HEK293 (cell line): ENCODE data around the gene STIL.
A peak's percentile ranks its signal among the peaks of the same experiment; 100 is the strongest.

Experiments
- CTCF ChIA-PET: fragments of 350-600 bp; formaldehyde crosslinking; extraction: SDS; loops from one replicate; lab custom pipeline; 2021; ENCODE audit warnings: antibody characterized with exemption; lab: Yijun Ruan, JAX
- POLR2A ChIA-PET: fragments of 300-600 bp; formaldehyde crosslinking; extraction: SDS; loops from one replicate; lab custom pipeline; 2020; ENCODE audit warnings: antibody characterized with exemption, inconsistent platforms; lab: Yijun Ruan, JAX
- H3K27ac ChIP-seq: fragments of 200-500 bp; sonication (Bioruptor generic); 2 replicates; pipeline ENCODE4 v1.5.1; 2014; ENCODE audit warnings: low read depth, low read length, control low read depth, inconsistent platforms; ENCODE audit errors: extremely low read depth
- H3K36me3 ChIP-seq, 2 experiments: fragments of 200-500 bp in 1 of 2; sonication (Bioruptor generic) in 1 of 2; 1 replicate in 1 of 2; 2 replicates in 1 of 2; pipeline ENCODE4 v1.5.1; 2014 to 2017; ENCODE audit warnings: inconsistent platforms in 2 of 2, low read length in 2 of 2; ENCODE audit not compliant: control insufficient read depth in 2 of 2, insufficient read depth in 1 of 2
- H3K4me1 ChIP-seq: fragments of 200-500 bp; sonication (Bioruptor generic); 2 replicates; pipeline ENCODE4 v1.5.1; 2014; ENCODE audit warnings: mild to moderate bottlenecking, low read length, inconsistent platforms; ENCODE audit not compliant: control insufficient read depth, insufficient read depth
- H3K4me3 ChIP-seq: 2 replicates; pipeline ENCODE4 v1.5.1; 2011; ENCODE audit warnings: low read depth, mild to moderate bottlenecking, control low read depth, low read length, moderate library complexity
- H3K9me3 ChIP-seq: fragments of 200-500 bp; sonication (Bioruptor generic); 2 replicates; pipeline ENCODE4 v1.5.1; 2014; ENCODE audit warnings: low read depth, low read length, inconsistent platforms; ENCODE audit not compliant: control insufficient read depth, insufficient read depth
- ATF2 ChIP-seq: fragments of 450-650 bp; formaldehyde crosslinking; IDR thresholded peaks from 2 replicates; pipeline ENCODE4 v1.5.1; 2016; ENCODE audit warnings: missing biosample characterization, missing genetic modification characterization, low read depth
- GLI2 ChIP-seq: fragments of 450-650 bp; formaldehyde crosslinking; IDR thresholded peaks from 2 replicates; pipeline ENCODE4; 2017; ENCODE audit warnings: missing biosample characterization, missing genetic modification characterization, low read depth, borderline replicate concordance
- GLIS1 ChIP-seq: fragments of 450-650 bp; formaldehyde crosslinking; IDR thresholded peaks from 2 replicates; pipeline ENCODE4 v1.5.1; 2016; ENCODE audit warnings: missing biosample characterization, missing genetic modification characterization
- GLIS2 ChIP-seq: fragments of 450-650 bp; formaldehyde crosslinking; IDR thresholded peaks from 2 replicates; pipeline ENCODE4 v1.5.1; 2016; ENCODE audit warnings: missing biosample characterization, missing genetic modification characterization
- IKZF3 ChIP-seq: fragments of 450-650 bp; IDR thresholded peaks from 2 replicates; pipeline ENCODE4 v1.5.0; 2018; ENCODE audit warnings: missing biosample characterization, mild to moderate bottlenecking, missing genetic modification characterization, moderate library complexity
- SETDB1 ChIP-seq: IDR thresholded peaks from one replicate; pipeline ENCODE4 v1.6.1; 2017; ENCODE audit warnings: mild to moderate bottlenecking, low read length, moderate library complexity, mixed read lengths; ENCODE audit not compliant: insufficient read length
- TCF7L2 ChIP-seq: IDR thresholded peaks from 2 replicates; pipeline ENCODE4 v1.6.1; 2011; ENCODE audit warnings: low read depth, mild to moderate bottlenecking, inconsistent platforms, low read length, moderate library complexity, borderline replicate concordance
- ZBTB21 ChIP-seq: fragments of 450-650 bp; formaldehyde crosslinking; IDR thresholded peaks from 2 replicates; pipeline ENCODE4 v1.5.1; 2017; ENCODE audit warnings: missing biosample characterization, missing genetic modification characterization
- ZBTB26 ChIP-seq: fragments of 450-650 bp; formaldehyde crosslinking; optimal IDR thresholded peaks from 2 replicates; pipeline ENCODE3; 2016; ENCODE audit warnings: missing biosample characterization, mild to moderate bottlenecking, missing genetic modification characterization
- ZBTB44 ChIP-seq: fragments of 450-650 bp; IDR thresholded peaks from 2 replicates; pipeline ENCODE4 v1.5.1; 2018; ENCODE audit warnings: missing biosample characterization, mild to moderate bottlenecking, missing genetic modification characterization
- ZBTB48 ChIP-seq: fragments of 450-650 bp; formaldehyde crosslinking; IDR thresholded peaks from 2 replicates; pipeline ENCODE4 v1.5.1; 2016; ENCODE audit warnings: missing biosample characterization, missing genetic modification characterization
- ZBTB8A ChIP-seq: fragments of 450-650 bp; formaldehyde crosslinking; IDR thresholded peaks from 2 replicates; pipeline ENCODE4 v1.5.1; 2016; ENCODE audit warnings: missing biosample characterization, missing genetic modification characterization
- ZEB2 ChIP-seq: fragments of 450-650 bp; formaldehyde crosslinking; IDR thresholded peaks from 2 replicates; pipeline ENCODE4 v1.5.1; 2016; ENCODE audit warnings: missing biosample characterization, missing genetic modification characterization
- ZFP3 ChIP-seq: fragments of 450-650 bp; formaldehyde crosslinking; IDR thresholded peaks from 2 replicates; pipeline ENCODE4 v1.5.1; 2016; ENCODE audit warnings: low read depth, missing biosample characterization, missing genetic modification characterization
- ZFP69B ChIP-seq: fragments of 450-650 bp; formaldehyde crosslinking; IDR thresholded peaks from 2 replicates; pipeline ENCODE4 v1.5.1; 2016; ENCODE audit warnings: missing biosample characterization, missing genetic modification characterization
- ZNF112 ChIP-seq: fragments of 450-650 bp; formaldehyde crosslinking; IDR thresholded peaks from 2 replicates; pipeline ENCODE4 v1.5.0; 2017; ENCODE audit warnings: missing biosample characterization, missing genetic modification characterization
- ZNF174 ChIP-seq: fragments of 450-650 bp; formaldehyde crosslinking; IDR thresholded peaks from 2 replicates; pipeline ENCODE4 v1.5.0; 2017; ENCODE audit warnings: missing biosample characterization, mild to moderate bottlenecking, missing genetic modification characterization
- ZNF223 ChIP-seq: fragments of 450-650 bp; formaldehyde crosslinking; IDR thresholded peaks from 2 replicates; pipeline ENCODE4 v1.5.1; 2016; ENCODE audit warnings: missing biosample characterization, missing genetic modification characterization
- ZNF266 ChIP-seq: fragments of 450-650 bp; formaldehyde crosslinking; IDR thresholded peaks from 2 replicates; pipeline ENCODE4 v1.5.1; 2016; ENCODE audit warnings: missing biosample characterization, missing genetic modification characterization, low read depth
- ZNF311 ChIP-seq: fragments of 450-650 bp; formaldehyde crosslinking; IDR thresholded peaks from 2 replicates; pipeline ENCODE4 v1.5.1; 2017; ENCODE audit warnings: missing biosample characterization, missing genetic modification characterization, borderline replicate concordance
- ZNF335 ChIP-seq: fragments of 450-650 bp; formaldehyde crosslinking; conservative IDR thresholded peaks from 2 replicates; pipeline ENCODE4 v1.5.1; 2016; ENCODE audit warnings: missing biosample characterization, missing genetic modification characterization
- ZNF366 ChIP-seq: fragments of 450-650 bp; formaldehyde crosslinking; conservative IDR thresholded peaks from 2 replicates; pipeline ENCODE4 v1.5.1; 2016; ENCODE audit warnings: missing biosample characterization, missing genetic modification characterization
- ZNF404 ChIP-seq: fragments of 450-650 bp; formaldehyde crosslinking; IDR thresholded peaks from 2 replicates; pipeline ENCODE4 v1.5.1; 2017; ENCODE audit warnings: missing biosample characterization, missing genetic modification characterization
- ZNF521 ChIP-seq: fragments of 450-650 bp; formaldehyde crosslinking; IDR thresholded peaks from 2 replicates; pipeline ENCODE4 v1.5.1; 2017; ENCODE audit warnings: missing biosample characterization, mild to moderate bottlenecking, missing genetic modification characterization
- ZNF548 ChIP-seq: fragments of 450-650 bp; formaldehyde crosslinking; IDR thresholded peaks from 2 replicates; pipeline ENCODE4 v1.5.1; 2016; ENCODE audit warnings: missing biosample characterization, missing genetic modification characterization
- ZNF549 ChIP-seq: fragments of 450-650 bp; IDR thresholded peaks from 2 replicates; pipeline ENCODE4 v1.5.1; 2018; ENCODE audit warnings: missing biosample characterization, missing genetic modification characterization, mild to moderate bottlenecking, inconsistent platforms, moderate library complexity
- ZNF561 ChIP-seq: fragments of 450-650 bp; IDR thresholded peaks from 2 replicates; pipeline ENCODE4 v1.5.1; 2018; ENCODE audit warnings: missing biosample characterization, missing genetic modification characterization, borderline replicate concordance
- ZNF624 ChIP-seq: fragments of 450-650 bp; formaldehyde crosslinking; IDR thresholded peaks from 2 replicates; pipeline ENCODE4 v1.5.1; 2017; ENCODE audit warnings: missing biosample characterization, missing genetic modification characterization
- ZNF664 ChIP-seq: fragments of 450-650 bp; formaldehyde crosslinking; IDR thresholded peaks from 2 replicates; pipeline ENCODE4 v1.5.1; 2016; ENCODE audit warnings: missing biosample characterization, missing genetic modification characterization
- ZNF670 ChIP-seq: fragments of 450-650 bp; formaldehyde crosslinking; IDR thresholded peaks from 2 replicates; pipeline ENCODE4 v1.5.1; 2016; ENCODE audit warnings: missing biosample characterization, missing genetic modification characterization, low read depth
- ZNF701 ChIP-seq: fragments of 450-650 bp; formaldehyde crosslinking; IDR thresholded peaks from 2 replicates; pipeline ENCODE4 v1.5.1; 2016; ENCODE audit warnings: missing biosample characterization, missing genetic modification characterization
- ZNF707 ChIP-seq: fragments of 450-650 bp; formaldehyde crosslinking; IDR thresholded peaks from 2 replicates; pipeline ENCODE4 v1.5.1; 2016; ENCODE audit warnings: missing biosample characterization, missing genetic modification characterization
- ZNF830 ChIP-seq: fragments of 450-650 bp; IDR thresholded peaks from 2 replicates; pipeline ENCODE4 v1.5.0; 2018; ENCODE audit warnings: missing biosample characterization, missing genetic modification characterization, low read depth, mild to moderate bottlenecking, moderate library complexity
- ZSCAN5A ChIP-seq: fragments of 450-650 bp; formaldehyde crosslinking; IDR thresholded peaks from 2 replicates; pipeline ENCODE4 v1.5.1; 2016; ENCODE audit warnings: missing biosample characterization, missing genetic modification characterization

STIL gene

GRCh38 chr1:47333922-47334764, 20.2 kb upstream of the STIL start:
- CTCF ChIA-PET, result interaction anchor here (0.8 to 2.8 kb wide), 4 partner anchors 10 to 71 kb away, joined by 3 to 20 read pairs (median 6); partner anchors contain the start of gene STIL
- POLR2A ChIA-PET, result interaction anchor here (0.5 to 4.7 kb wide), 10 partner anchors 8 to 392 kb away, joined by 3 to 88 read pairs (median 4); partner anchors contain the start of genes FOXD2 and STIL
- no peaks in the 10 kb centered on the region for H3K9me3 ChIP-seq
- TF ChIP-seq ZBTB21 (tag by site-specific recombination), result no peak
- TF ChIP-seq ZNF174 (tag by site-specific recombination), result no peak
- no peak for TF ChIP-seq ZNF701 (tag by site-specific recombination)
- TF ChIP-seq IKZF3 (tag by site-specific recombination), result no peak
- peak; percentile 87 for TF ChIP-seq ZBTB8A
- TF ChIP-seq ZNF335, result peak; percentile 96
- no peak for TF ChIP-seq GLI2 (tag by site-specific recombination)
- no peak for TF ChIP-seq ZNF548 (tag by site-specific recombination)
- TF ChIP-seq ZNF112 (tag by site-specific recombination), result no peak
- no peak for TF ChIP-seq ZBTB44
- TF ChIP-seq ZNF670, result no peak
- peak; percentile 70 for TF ChIP-seq ZBTB48
- 0 out of 2 replicates have a peak, but pooled peaks have one; percentile 16 for TF ChIP-seq ZNF366 (tag by site-specific recombination)
- 0 out of 2 replicates have a peak, but pooled peaks have one; percentile 18 for TF ChIP-seq ZFP69B
- TF ChIP-seq ATF2 (tag by site-specific recombination), result no peak
- no peak for TF ChIP-seq ZNF624 (tag by site-specific recombination)
- TF ChIP-seq GLIS2 (tag by site-specific recombination), result peak; percentile 91
- no peak for TF ChIP-seq ZNF404 (tag by site-specific recombination)
- peak; percentile 74 for TF ChIP-seq ZBTB26 (tag by site-specific recombination)
- 0 out of 2 replicates have a peak, but pooled peaks have one; percentile 47 for TF ChIP-seq ZSCAN5A (tag by site-specific recombination)
- no peak for TF ChIP-seq ZFP3
- TF ChIP-seq TCF7L2, result no peak
- no peak for TF ChIP-seq ZNF830 (tag by site-specific recombination)
- no peak for TF ChIP-seq ZNF707 (tag by site-specific recombination)
- TF ChIP-seq GLIS1 (tag by site-specific recombination), result peak; percentile 48
- no peak for TF ChIP-seq ZNF311 (tag by site-specific recombination)
- TF ChIP-seq SETDB1, result no peak
- no peak for TF ChIP-seq ZNF521 (tag by site-specific recombination)
- TF ChIP-seq ZNF266 (tag by site-specific recombination), result no peak
- peak; percentile 40; the same call in 1 of the 2 replicates for TF ChIP-seq ZEB2 (tag by site-specific recombination)
- TF ChIP-seq ZNF664 (tag by site-specific recombination), result no peak
- peak; percentile 33; the same call in 1 of the 2 replicates for TF ChIP-seq ZNF561 (tag by site-specific recombination)
- no peak for TF ChIP-seq ZNF549
- no peak for TF ChIP-seq ZNF223 (tag by site-specific recombination)

More at GRCh38 chr1:47333922-47334764, 20.2 kb upstream of the STIL start:
- peaks cover 5 to 6% of the 10 kb centered on the region in 2 experiments; a peak in 2 of 3 replicates for H3K36me3 ChIP-seq
- H3K27ac ChIP-seq, result peak overlapping the region; percentile 99
- H3K4me3 ChIP-seq, result peak overlapping the region; percentile 84
- no peaks in the 10 kb centered on the region for H3K4me1 ChIP-seq
